ENCODE data around the gene OOSP2. TPM values are rescaled to one million over a fixed set of nuclear protein-coding genes. Genes with fewer than 3 reads are reported as not detected.
"Not testable (repeated sequence)": the region's sequence is repeated elsewhere in the genome, so short reads cannot be mapped to it uniquely, and the experiment has no call there.

Gene OOSP2, protein sequence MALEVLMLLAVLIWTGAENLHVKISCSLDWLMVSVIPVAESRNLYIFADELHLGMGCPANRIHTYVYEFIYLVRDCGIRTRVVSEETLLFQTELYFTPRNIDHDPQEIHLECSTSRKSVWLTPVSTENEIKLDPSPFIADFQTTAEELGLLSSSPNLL
- total RNA-seq: not detected in 2 replicates

DNA sequence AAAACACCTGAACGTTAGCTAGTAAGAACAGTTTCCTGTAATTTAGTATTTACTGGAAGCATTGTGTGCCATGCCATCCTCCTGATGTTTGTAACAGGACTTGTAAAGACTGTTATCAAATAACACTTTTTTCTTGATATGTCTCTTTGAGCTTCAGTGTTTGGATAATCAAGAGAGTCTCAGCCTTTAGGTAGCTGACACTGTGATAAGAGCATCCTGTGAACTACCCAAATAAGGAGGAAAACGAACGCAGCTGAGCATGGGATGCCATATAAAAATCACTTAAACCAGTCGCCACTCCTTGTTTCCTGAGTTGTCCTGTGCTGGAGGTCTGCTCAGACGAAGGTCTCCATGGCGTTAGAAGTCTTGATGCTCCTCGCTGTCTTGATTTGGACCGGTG, at the start of gene OOSP2:
OOSP2 (plus strand) TSS at position 301 of the 400 bp plus-strand sequence; CDS start at position 352, 51 bp downstream.
- no peak for DNase-seq (ENCODE audit: low read depth in 2 of 2)

DNA sequence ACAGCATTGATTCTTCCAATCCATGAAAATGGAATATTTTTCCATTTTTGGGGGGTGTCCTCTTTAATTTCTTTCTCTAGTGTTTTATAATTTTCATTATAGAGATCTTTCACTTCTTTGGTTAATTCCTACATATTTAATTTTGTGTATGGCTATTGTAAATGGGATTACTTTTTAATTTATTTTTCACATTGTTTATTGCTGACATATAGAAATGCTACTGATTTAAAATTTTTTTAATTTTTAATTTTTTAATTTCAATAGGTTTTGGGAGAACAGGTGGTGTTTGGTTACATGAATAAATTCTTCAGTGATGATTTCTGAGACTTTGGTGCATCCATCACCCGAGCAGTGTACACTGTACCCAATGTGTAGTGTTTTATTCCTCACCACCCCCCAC, 49.8 kb upstream of the OOSP2 start:
- no peak for DNase-seq (ENCODE audit: low read depth in 2 of 2)

- DNase-seq (ENCODE audit: low read depth in 2 of 2): no peak
Observed at GRCh38 chr11:59992425-59992824, 47.8 kb upstream of the OOSP2 start.

DNA sequence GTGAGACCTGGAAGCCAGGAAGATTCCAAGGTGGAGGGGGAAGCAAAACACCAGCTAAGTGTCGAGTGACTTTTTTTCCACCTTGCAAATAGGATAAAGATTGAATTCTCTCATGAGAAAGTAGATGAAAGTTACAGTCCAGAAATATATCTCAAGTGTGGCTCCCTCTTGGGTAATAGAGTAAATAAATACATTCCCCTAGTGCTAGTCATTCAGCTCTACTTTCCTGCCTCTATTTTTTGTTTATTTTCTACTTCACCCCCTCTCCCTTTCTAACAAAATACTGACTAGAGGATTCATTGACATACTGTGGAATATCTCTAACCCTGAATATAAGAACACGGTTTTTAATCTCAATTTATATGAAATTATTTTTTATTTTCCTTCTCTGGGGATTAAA, 42.4 kb upstream of the OOSP2 start:
- no peak for DNase-seq (ENCODE audit: low read depth in 2 of 2)

DNA sequence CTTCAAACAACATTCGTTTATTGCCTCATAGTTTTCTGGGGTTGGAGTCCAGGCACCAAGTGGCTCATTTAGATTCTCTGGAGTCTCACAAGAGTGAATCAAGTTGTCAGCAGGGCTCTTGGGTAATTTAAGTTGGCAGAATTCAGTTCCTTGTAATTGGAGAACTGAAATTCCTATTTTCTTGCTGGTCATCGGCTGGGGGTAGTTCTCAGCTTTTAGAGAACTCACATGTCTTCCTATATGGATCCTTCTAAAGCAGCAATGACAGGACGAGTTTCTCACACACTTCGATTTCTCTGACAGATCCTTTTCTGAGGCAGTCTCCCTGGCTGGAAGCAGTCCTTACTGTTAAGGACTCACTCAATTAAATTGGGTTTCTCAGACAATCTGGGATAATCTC, 40.5 kb upstream of the OOSP2 start:
- no peak for DNase-seq (ENCODE audit: low read depth in 2 of 2)

DNA sequence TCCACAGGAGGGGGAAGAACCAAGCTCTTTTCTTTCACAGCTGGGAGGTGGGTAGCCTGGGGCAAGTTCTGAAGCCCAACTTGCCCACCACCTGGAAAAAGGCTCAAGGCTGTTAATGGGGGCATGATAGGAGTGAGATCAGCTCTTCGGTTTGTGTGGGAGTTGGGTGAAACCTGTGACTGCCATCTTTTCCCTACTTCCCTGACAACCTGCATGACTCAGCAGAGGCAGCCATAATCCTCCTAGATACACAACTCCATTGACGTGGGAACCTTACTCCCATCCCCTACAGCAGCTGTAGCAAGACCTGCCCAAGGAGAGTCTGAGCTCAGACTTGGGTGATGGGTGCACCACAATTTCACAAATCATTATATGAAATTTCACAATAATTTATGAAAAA, 36.5 kb upstream of the OOSP2 start:
- DNase-seq (ENCODE audit: low read depth in 2 of 2): no peak

- no peak for DNase-seq (ENCODE audit: low read depth in 2 of 2)
Observed at GRCh38 chr11:60005360-60005759, 34.8 kb upstream of the OOSP2 start.

GRCh38 chr11:60016881-60017280, 23.3 kb upstream of the OOSP2 start, which contains the start of gene OOSP4B:
TSS of gene OOSP4B (plus strand) at chr11:60017181.
- no peak for DNase-seq (ENCODE audit: low read depth in 2 of 2)

- no peak for DNase-seq (ENCODE audit: low read depth in 2 of 2)
Observed at GRCh38 chr11:60018058-60018457, 22.2 kb upstream of the OOSP2 start.

DNA sequence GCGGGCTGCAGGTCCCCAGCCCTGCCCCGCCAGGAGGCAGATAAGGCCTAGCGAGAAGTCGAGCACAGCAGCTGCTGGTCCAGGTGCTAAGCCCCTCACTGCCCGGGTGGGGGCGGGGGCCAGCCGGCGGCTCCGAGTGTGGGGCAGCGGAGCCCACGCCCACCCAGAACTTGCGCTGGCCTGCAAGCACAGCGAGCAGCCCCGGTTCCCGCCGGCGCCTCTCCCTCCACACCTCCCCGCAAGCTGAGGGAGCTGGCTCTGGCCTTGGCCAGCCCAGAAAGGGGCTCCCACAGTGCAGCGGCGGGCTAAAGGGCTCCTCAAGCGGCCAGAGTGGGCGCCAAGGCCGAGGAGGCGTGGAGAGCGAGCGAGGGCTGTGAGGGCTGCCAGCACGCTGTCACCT, 19.8 kb upstream of the OOSP2 start:
- DNase-seq (ENCODE audit: low read depth in 2 of 2): not testable (repeated sequence)

DNA sequence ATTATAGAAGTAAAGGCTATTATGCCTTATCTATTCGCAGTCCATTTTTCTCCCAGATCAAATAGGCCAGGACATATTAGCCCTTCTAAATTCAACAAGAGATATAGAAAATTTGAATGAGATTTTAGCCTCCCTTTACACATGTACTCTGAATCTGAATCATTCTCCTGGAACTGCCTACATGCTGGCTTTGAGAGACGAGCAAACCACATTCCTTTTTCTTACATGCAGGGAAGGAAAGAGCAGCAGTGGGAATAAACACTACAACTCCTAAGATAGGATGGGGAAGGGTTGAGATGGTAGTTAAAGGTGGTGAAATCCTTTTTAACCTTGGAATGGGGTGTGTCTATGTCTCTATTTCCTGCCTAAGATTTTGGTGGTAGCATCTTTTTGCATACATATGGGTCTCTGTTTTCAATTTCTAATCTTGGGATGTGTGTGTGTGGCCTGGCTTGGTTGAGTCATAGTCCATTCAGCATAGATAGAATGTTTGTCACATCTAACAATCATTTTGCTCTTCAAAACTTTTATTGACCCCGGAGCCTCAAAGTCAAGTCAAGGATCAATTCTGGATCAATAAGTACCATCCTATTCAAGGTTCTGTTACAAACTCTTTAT, 11.1 kb upstream of the OOSP2 start:
- DNase-seq (ENCODE audit: low read depth in 2 of 2): no peak

DNA sequence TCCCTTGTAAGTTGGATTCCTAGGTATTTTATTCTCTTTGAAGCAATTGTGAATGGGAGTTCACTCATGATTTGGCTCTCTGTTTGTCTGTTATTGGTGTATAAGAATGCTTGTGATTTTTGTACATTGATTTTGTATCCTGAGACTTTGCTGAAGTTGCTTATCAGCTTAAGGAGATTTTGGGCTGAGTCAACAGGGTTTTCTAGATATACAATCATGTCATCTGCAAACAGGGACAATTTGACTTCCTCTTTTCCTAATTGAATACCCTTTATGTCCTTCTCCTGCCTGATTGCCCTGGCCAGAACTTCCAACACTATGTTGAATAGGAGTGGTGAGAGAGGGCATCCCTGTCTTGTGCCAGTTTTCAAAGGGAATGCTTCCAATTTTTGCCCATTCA, 10.2 kb downstream of the OOSP2 start:
- DNase-seq (ENCODE audit: low read depth in 2 of 2): not testable (repeated sequence)

GRCh38 chr11:60050839-60051238, 10.6 kb downstream of the OOSP2 start:
- DNase-seq (ENCODE audit: low read depth in 2 of 2): not testable (repeated sequence)

DNA sequence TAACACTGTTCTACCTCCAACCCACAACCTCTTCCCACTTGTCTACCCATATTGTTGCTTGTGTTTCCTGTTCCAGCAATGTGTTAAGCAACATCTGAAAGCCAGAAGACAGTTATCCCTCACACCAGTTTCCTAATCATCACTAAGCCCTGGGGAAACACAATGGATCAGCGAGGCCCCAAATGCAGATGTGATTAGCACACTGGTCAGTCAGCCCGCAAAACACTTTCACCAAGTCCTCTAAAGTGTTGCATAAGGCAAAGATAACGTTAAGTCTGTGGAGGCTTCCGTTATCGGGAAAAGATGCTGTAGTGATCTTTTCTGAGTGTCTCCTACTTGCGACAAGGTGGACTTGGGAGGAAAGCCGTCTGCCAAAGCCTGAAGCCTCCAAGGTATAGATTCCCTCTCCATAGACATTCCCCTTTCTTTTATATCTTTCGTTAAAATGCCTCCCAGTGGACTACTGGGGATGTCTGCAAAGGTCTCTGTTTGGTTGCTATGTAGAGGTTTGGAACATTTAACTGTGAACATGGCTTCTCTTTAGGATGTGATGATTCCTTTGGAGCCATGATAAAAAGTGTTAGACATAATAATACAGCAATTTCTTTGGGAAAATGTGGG, 16.2 kb downstream of the OOSP2 start, which contains the start of gene MS4A3:
MS4A3 (plus strand) TSS at position 317 of the 621 bp plus-strand sequence. CDS start 4,496 bp downstream, outside the sequence.
- no peak for DNase-seq (ENCODE audit: low read depth in 2 of 2)

GRCh38 chr11:60059052-60059451, 18.8 kb downstream of the OOSP2 start:
- DNase-seq (ENCODE audit: low read depth in 2 of 2): no peak

DNA sequence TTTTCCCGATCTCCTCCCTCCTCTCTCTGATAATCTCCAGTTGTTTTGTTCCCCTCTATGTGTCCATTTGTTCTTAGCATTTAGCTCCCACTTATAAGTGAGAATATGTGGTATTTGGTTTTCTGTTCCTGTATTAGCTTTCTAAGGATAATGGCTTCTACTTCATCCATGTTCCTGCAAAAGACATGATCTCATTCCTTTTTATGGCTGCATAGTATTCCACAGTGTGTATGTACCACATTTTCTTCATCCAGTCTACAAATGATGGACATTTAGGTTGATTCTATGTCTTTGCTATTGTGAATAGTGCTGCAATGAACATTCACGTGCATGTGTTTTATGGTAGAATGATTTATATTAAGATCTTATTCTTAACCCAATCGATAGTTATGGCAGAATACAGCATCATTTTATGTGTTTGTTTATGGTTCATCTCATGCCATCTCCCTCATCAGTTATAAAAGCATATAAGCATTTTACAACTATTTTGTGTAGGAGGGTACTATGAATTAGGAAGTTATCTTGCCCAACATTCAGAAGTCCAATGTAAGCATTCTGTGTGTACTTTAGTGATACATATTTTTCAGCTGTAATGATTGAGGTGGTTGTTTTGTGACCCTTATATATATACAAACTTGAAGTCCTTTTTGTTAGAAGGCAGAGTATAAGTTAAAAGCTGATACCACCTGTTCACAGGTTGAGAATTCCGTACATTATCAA, 19.5 kb downstream of the OOSP2 start:
- no peak for DNase-seq (ENCODE audit: low read depth in 2 of 2)

DNA sequence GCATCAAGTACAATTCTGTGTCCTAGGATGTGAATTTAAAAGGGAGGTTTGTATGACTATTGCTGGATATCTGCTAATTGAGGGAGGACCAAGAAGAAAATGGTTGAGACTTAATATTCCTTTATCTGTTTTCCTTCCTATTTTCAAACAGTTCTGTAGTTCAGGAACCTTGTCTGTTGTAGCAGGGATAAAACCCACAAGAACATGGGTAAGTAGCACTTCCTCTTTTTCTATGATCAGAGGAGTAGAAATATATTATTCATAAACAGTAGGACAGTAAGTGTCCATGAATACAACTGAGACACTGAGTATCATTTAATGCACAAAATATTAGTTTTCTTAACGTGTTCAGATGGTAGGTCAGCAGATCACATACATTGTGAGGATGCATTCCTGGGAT, 23.9 kb downstream of the OOSP2 start:
- DNase-seq (ENCODE audit: low read depth in 2 of 2): no peak

DNA sequence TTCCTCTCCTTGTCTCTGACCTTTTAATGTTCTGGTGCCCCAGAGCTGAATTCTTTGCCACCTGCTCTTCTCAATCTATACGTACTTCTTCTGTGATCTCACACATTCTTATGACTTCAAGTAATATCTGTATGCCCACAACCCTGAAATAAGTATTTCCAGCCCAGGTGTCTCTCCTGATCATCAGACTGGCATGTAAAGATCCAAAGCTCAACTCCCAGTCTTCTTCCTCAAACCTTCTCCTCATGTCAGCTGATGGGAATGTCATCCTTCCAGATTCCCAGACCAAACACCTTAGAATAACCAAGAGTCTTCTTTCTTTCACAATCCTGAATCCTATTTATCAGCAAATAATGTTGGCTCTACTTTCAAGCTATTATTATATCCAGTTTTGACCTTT, 25.6 kb downstream of the OOSP2 start:
- no peak for DNase-seq (ENCODE audit: low read depth in 2 of 2)

- no peak for DNase-seq (ENCODE audit: low read depth in 2 of 2)
Observed at GRCh38 chr11:60069450-60069849, 29.2 kb downstream of the OOSP2 start.

DNA sequence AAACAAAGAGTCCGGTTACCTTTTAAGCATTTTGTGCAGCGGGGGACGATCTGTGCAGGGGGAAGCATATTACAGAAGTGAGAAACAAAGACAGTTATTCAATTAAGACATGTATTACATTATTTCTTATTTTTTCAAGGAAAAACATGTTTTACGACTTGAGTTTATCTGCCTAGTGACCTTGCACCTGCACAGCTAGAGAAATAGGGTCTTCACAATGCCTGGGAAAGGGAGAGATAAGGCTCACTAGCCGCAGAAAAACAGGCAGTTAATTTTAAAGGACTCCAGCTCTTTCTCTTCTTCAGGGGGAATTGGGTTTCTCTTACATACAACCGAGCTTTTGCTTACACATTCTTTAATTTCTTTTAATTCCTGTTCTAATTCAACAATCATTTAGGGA, 31.4 kb downstream of the OOSP2 start:
- DNase-seq (ENCODE audit: low read depth in 2 of 2): not testable (repeated sequence)

DNA sequence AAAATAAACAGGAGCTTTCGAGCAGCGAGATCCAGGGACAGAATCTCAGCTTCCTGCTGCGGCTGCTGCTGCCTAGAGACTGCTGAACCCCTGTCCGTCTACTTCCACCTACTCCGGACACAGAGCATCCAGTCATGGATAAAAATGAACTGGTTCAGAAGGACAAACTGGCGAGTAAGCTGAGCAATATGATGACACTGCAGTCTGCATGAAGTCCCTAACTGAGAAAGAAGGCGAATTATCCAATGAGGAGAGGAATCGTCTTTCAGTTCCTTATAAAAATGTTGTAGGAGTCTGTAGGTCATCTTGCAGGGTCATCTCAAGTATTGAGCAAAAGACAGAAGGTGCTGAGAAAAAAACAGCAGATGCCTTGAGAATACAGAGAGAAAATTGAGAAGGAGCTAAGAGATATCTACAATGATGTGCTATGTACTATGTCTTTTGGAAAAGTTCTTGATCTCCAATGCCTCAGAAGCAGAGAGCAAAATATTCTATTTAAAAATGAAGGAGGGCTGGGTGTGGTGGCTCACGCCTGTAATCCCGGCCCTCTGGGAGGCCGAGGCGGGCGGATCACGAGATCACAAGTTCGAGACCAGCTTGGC, 37.1 kb downstream of the OOSP2 start:
- no peak for DNase-seq (ENCODE audit: low read depth in 2 of 2)

DNA sequence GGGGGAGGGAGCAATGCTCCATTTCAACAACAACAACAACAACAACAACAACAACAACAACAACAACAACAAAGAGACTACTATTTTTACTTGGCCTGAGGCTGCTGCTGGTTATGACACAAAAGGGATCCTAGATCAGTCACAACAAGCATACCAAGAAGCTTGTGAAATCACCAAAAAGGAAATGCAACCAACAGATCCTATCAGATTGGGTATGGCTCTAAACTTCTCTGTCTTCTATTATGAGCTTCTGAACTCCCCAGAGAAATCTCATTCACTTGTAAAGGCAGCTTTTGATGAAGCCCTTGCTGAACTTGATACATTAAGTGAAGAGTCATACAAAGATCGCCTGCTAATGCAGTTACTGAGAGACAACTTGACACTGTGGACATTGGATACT, 37.8 kb downstream of the OOSP2 start:
- no peak for DNase-seq (ENCODE audit: low read depth in 2 of 2)

Data from lung microvascular endothelial cell (primary cell).